Measurements from ENCODE around the gene HSPB7. TPM values are rescaled to one million over a fixed set of nuclear protein-coding genes. Genes with fewer than 3 reads are reported as not detected.
"Not testable (repeated sequence)": the region's sequence is repeated elsewhere in the genome, so short reads cannot be mapped to it uniquely, and the experiment has no call there.

HSPB7 gene
- total RNA-seq, 1 donor from 2014 or later = 10.7 TPM

DNA sequence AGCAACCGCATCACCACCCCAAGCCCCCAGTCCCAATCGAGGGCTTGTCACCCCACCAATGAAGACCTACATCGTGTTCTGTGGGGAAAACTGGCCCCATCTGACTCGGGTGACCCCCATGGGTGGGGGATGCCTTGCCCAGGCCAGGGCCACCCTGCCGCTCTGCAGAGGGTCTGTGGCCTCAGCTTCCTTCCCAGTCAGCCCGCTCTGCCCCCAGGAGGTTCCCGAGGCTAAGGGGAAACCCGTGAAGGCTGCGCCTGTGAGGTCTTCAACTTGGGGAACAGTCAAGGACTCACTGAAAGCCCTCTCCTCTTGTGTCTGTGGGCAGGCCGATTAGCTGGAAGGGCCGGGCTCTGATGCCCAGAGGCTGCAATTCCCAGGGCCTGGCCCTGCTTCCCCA, 11.8 kb downstream of the HSPB7 start:
- intact Hi-C loops (cut with DNase I) = loop anchor here (5.0 kb wide), 1 partner anchor 51 kb away; no protein-coding TSS in a partner anchor

DNA sequence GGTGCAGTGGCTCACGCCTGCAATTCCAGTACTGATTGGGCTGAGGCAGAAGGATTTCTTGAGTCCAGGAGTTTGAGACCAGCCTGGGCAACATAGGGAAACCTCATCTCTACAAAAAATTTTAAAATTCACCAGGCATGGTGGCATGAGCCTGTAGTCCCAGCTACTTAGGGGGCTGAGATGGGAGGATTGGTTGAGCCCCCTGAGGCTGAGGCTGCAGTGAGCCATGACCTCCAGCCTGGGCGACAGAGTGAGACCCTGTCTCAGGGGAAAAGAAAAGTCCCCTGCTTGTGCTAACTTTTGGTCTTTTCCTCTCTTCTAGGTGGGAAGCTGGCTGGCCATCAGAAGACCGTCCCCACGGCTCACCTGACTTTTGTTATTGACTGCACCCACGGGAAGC, 12.2 kb downstream of the HSPB7 start:
- intact Hi-C loops (cut with DNase I) = loop anchor here (5.0 kb wide), 1 partner anchor 52 kb away; no protein-coding TSS in a partner anchor
- DNase-seq = no peak
- Histone ChIP-seq H3K27ac (no peak overlapping the region), H3K27me3 (no peaks in the 10 kb centered on the region), H3K4me3 (no peak overlapping the region), H3K9me3 (no peaks in the 10 kb centered on the region), H3K4me1 (no peaks in the 10 kb centered on the region), H3K36me3 (no peaks in the 10 kb centered on the region)
- no peak for TF ChIP-seq CTCF (IDR thresholded peaks at IDR 0.05)
- no peak for ATAC-seq

More for the DNA sequence above, 11.8 kb downstream of the HSPB7 start:
- H3K4me3 ChIP-seq = no peak overlapping the region
- no peaks in the 10 kb centered on the region for H3K36me3 ChIP-seq
- no peak overlapping the region for H3K27ac ChIP-seq
- ATAC-seq (no peak), DNase-seq (no peak)
- TF ChIP-seq CTCF (IDR thresholded peaks at IDR 0.05) = no peak
- no peaks in the 10 kb centered on the region for H3K4me1 ChIP-seq
- H3K27me3 ChIP-seq = no peaks in the 10 kb centered on the region
- H3K9me3 ChIP-seq = no peaks in the 10 kb centered on the region

DNA sequence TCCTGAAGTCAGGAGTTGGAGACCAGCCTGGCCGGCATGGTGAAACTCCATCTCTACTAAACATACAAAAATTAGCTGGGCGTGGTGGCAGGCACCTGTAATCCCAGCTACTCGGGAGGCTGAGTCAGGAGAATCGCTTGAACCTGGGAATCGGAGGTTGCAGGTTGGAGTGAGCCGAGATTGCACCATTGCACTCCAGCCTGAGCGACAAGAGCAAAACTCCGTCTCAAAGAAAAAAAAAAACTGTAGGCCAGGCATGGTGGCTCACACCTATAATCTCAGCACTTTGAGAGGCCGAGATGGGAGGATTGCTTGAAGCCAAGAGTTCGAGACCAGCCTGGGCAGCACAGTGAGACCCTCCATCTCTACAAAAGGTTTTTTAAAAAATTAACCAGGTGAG, 16.6 kb downstream of the HSPB7 start:
- H3K9me3 ChIP-seq; intact Hi-C loops (cut with DNase I); DNase-seq; ATAC-seq; H3K27me3 ChIP-seq; H3K27ac ChIP-seq; H3K4me3 ChIP-seq; H3K36me3 ChIP-seq; H3K4me1 ChIP-seq: not testable (repeated sequence)

GRCh38 chr1:15998929-15999328, 18.9 kb downstream of the HSPB7 start:
- H3K27ac ChIP-seq = no peak overlapping the region
- H3K27me3 ChIP-seq = no peaks in the 10 kb centered on the region
- no peaks in the 10 kb centered on the region for H3K9me3 ChIP-seq
- H3K4me3 ChIP-seq = no peak overlapping the region
- intact Hi-C loops (cut with DNase I) = loop anchor here (10.0 kb wide), 1 partner anchor 184 kb away; no protein-coding TSS in a partner anchor
- no peak for DNase-seq
- TF ChIP-seq CTCF (IDR thresholded peaks at IDR 0.05) = no peak
- no peaks in the 10 kb centered on the region for H3K4me1 ChIP-seq
- no peak for ATAC-seq
- no peaks in the 10 kb centered on the region for H3K36me3 ChIP-seq

- intact Hi-C loops (cut with DNase I) = loop anchor here (10.0 kb wide), 1 partner anchor 183 kb away; no protein-coding TSS in a partner anchor
- no peaks in the 10 kb centered on the region for H3K27me3 ChIP-seq
- no peaks in the 10 kb centered on the region for H3K9me3 ChIP-seq
- H3K4me3 ChIP-seq = no peak overlapping the region
- H3K4me1 ChIP-seq = no peaks in the 10 kb centered on the region
- no peak for TF ChIP-seq CTCF (IDR thresholded peaks at IDR 0.05)
- no peak overlapping the region for H3K27ac ChIP-seq
- no peaks in the 10 kb centered on the region for H3K36me3 ChIP-seq
- no peak for ATAC-seq
- DNase-seq = no peak
These were observed 20.1 kb downstream of the HSPB7 start for GRCh38 chr1:15997637-15998280.

DNA sequence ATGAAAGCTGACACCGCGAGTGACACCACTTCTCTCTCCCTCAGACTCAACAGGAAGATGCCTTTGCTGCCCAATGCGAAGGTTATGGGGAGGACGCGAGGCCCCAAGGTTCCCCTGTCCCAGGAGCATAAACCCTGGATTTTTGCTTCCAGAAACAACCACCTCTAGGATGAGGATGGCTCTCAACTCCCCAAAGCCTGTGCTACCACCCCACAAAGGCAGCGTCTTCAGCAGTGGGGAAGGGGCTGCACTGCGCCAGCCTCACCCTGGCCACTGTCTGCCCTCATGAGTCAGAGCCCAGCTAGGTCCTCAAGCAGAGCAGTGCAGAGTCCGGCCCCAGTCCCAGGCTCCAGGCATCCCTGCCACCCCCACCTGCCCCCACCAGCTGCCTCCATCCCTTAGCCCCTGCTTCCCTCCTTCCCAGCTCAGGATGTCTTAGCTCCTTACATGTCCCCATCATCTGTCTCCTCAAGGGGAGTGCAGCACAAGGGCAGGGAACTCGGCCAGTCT, 20.7 kb downstream of the HSPB7 start:
- intact Hi-C loops (cut with DNase I) = loop anchor here (10.0 kb wide), 1 partner anchor 182 kb away; no protein-coding TSS in a partner anchor
- Histone ChIP-seq H3K27me3 (no peaks in the 10 kb centered on the region), H3K9me3 (no peaks in the 10 kb centered on the region), H3K4me1 (no peaks in the 10 kb centered on the region), H3K27ac (no peak overlapping the region), H3K36me3 (no peaks in the 10 kb centered on the region), H3K4me3 (no peak overlapping the region)
- DNase-seq (no peak), ATAC-seq (no peak)
- TF ChIP-seq CTCF (IDR thresholded peaks at IDR 0.05) = no peak

Measured in upper lobe of right lung (tissue), 1 donor.